Stimulated activated CD4-positive, alpha-beta T cell treated with anti-CD3 and anti-CD28 coated beads, TNF-alpha, amount 100 ng/mL, for 4 hours (primary cell): ENCODE results near the gene FAM8A1.
A peak's percentile ranks its signal among the peaks of the same experiment; 100 is the strongest.
"Not testable (repeated sequence)": the region's sequence is repeated elsewhere in the genome, so short reads cannot be mapped to it uniquely, and the experiment has no call there.

Experiments used
- DNase-seq, 3 experiments: peaks; one replicate each; pipeline ENCODE4 v3.0.0-alpha.2; 2020; ENCODE audit warnings: low read depth in 3 of 3

Gene FAM8A1, protein sequence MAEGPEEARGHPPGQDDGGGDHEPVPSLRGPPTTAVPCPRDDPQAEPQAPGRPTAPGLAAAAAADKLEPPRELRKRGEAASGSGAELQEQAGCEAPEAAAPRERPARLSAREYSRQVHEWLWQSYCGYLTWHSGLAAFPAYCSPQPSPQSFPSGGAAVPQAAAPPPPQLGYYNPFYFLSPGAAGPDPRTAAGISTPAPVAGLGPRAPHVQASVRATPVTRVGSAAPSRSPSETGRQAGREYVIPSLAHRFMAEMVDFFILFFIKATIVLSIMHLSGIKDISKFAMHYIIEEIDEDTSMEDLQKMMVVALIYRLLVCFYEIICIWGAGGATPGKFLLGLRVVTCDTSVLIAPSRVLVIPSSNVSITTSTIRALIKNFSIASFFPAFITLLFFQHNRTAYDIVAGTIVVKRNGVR

GRCh38 chr6:17599877-17600526 is at the start of gene FAM8A1:
Gene FAM8A1 (plus strand): TSS chr6:17600302. CDS start chr6:17600410, 108 bp downstream.
- DNase-seq = peak; percentile 91 to 92 (median 91)

- no peak for DNase-seq
Measured at GRCh38 chr6:17551383-17551958, 48.6 kb upstream of the FAM8A1 start.

GRCh38 chr6:17552861-17553260 is 47.2 kb upstream of the FAM8A1 start:
- no peak for DNase-seq

- no peak for DNase-seq
Measured at GRCh38 chr6:17556014-17556413, 44.1 kb upstream of the FAM8A1 start.

DNA sequence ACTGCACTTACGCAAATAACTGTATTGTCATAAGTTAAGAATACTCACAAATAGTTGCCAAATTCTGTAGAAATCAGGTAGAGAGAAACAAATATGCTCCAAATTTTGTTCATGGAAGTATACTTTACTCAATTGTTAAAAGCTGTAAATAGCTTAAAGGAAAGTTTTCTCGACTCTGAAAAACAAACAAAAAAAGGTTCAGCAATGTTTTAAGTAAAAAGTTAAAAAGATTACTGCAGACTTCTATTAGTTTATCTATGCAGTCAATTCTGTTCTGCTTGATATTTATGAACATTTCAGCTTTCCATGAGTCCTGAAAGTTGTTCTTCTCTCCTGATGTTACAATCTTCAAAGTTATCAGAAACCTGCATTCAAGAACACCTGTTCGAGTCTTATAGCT is 37.5 kb upstream of the FAM8A1 start:
- no peak for DNase-seq

DNA sequence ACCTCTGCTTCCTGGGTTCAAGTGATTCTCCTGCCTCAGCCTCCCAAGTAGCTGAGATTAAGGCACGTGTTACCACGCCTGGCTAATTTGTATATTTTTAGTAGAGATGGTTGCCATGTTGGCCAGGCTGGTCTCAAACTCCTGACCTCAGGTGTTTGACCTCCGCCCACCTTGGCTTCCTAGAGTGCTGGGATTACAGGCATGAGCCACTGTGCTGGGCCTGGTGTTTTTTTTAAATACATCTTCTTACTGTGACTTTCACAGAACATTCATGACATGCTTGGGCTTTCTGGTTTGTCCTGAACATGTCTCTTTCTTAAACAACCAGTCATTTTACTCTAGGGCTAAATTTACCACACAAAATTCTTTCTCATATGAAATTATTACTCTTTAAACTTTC is 34.7 kb upstream of the FAM8A1 start:
- no peak for DNase-seq

DNA sequence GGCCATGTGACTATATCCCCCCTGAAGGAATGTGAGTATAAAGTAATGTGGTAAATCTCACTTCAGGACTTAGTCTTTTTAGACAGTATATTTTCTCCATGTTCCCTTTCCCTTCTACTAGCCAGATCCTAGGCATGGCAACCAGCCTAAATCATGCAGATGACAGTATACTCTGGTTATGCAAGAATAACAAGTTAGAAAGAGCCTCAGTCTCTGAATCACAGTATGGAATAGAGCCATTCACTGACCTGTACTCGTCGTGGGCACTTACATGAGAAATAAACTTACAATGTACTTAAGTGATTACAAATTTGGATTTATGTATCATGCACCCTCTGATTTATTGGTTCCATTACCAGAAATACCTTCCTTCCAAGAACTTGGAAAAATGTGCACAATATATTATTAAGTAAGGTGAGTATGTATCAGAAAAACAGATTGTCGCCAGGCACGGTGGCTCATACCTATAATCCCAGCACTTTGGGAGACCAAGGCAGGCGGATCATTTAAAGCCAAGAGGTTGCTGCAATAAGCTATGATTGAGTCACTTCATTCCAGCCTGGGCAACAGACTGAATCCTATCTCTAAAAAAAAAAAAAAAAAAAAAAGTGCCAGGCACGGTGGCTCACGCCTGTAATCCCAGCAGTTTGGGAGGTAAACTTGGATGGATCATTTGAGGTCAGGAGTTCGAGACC is 25.1 kb upstream of the FAM8A1 start:
- DNase-seq = no peak

GRCh38 chr6:17577059-17577458 is 23.0 kb upstream of the FAM8A1 start:
- no peak for DNase-seq

- DNase-seq = peak in 1 of 3 experiments; percentile 17
Measured at GRCh38 chr6:17580518-17581048, 19.5 kb upstream of the FAM8A1 start.

- not testable (repeated sequence) for DNase-seq
Measured at GRCh38 chr6:17581282-17581681, 18.8 kb upstream of the FAM8A1 start.

- no peak for DNase-seq
Measured at GRCh38 chr6:17583811-17584210, 16.3 kb upstream of the FAM8A1 start.

DNA sequence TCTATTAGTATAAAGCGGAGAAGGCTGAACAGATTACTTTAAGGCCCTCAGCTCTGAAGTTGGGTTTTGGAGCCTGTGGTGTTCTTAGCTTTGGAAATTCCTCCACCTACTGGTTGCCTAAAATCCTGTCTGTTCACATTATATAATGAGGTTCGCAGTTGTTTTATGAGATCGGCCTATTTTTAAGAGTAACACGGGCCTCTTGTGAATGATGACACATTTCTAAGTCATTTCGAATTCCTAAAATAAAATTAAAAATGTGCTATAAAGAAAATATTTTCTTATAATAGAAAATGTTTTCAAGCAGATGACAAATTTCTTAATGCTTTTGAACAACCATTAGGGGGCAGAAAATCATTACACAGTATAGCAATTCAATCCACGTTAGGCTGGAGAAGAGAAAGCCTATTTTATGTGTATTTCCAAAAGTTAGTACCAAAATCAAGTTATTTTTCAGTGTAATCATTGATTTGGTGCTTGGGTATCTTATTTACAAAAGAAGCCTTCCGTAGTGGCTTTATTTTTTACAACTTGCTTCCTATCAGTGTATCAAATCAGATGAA is 15.8 kb upstream of the FAM8A1 start:
- no peak for DNase-seq

GRCh38 chr6:17585766-17586490 is 14.2 kb upstream of the FAM8A1 start:
- DNase-seq = no peak

DNA sequence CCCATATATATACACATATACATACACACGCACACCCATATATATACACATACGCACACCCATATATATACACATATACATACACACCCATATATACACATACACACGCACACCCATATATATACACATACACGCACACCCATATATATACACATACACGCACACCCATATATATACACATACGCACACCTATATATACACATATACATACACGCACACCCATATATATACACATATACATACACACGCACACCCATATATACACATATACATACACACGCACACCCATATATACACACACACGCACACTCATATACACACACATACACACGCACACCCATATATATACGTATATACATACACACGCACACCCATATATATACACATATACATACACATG is 13.5 kb upstream of the FAM8A1 start:
- not testable (repeated sequence) for DNase-seq

DNA sequence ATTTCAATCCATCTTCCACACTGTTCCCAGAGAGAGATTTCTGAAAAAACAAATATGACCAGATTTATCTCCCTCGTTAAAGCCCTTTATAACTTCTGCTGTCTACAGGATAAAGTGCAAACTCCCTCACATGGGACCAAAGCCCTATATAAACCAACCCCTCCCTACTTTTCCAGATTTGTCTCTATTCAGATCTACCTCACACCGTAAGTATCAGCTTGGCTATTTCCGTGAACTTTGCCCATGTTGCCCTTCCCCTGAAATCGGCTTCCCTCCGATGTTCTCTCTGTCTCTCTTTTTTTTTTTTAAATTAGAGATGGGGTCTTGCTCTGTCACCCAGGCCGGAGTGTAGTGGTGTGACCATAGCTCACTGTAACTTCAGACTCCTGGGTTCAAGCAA is 12.1 kb upstream of the FAM8A1 start:
- no peak for DNase-seq

DNA sequence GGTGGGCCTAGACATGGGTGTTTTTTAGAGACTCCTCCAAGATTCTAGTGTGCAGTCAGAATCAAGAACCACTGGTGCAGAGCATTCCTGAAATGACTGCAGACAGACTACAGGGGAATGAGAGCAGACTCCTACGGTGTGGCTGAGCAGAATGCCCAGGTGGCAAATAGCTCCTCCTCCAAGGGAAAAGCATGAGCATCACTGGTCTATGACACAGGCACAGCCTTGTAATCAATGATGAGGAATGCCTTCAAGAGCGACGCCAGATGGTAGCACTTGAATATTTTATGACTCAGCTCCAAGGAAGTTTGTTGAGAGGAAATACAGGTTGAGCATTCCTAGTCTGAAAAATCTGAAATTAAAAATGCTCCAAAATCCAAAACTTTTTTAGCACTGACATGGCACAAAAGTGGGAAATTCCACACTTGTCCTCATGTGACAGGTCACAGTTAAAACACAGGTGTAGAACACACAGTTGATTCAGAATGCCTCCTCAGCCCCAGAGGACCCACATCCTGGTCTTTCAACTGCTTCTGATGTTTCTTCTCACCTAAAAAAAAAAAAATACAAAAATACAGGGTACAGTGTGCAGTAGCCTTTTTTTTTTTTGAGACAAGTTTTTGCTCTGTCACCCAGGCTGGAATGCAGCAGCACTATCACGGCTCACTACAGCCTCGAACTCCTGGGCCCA is 10.6 kb upstream of the FAM8A1 start:
- no peak for DNase-seq

DNA sequence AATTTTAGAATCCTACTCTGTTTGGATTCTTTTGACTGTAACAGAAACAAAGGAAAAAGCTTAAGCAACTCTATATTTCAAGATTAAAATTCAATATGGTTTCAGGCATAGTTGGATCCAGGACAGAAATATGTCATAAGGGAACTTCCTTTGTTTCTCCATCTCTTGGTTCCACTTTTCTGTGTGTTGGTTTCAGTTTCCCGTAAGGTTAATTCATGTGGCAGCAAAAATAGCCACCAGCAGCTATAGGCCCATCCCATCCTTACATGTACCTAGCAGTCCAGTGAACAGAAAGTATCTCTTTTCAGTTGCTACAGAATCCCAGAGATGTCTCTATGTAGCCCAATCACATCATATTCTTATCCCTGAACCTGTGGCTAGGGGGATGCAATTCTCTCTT is 8.8 kb upstream of the FAM8A1 start:
- no peak for DNase-seq

DNA sequence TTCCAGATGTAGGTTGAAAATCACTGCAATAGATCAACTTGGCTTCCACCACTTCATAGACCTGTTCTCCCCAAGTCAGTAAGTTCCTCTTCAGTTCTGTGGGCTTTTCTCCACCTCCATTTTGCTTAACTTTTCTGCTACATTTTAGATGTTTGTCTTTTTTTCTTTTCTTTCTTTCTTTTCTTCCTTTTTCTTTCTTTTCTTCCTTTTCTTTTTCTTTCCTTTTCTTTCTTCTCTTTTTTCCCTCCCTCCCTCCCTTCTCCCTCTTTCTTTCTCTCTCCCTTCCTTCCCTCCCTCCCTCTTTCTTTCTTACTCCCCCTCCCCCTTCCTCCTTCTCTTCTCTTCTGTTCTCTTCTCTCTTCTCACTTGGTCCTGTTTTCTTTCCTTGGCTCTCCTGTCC is 6.9 kb upstream of the FAM8A1 start:
- no peak for DNase-seq

DNA sequence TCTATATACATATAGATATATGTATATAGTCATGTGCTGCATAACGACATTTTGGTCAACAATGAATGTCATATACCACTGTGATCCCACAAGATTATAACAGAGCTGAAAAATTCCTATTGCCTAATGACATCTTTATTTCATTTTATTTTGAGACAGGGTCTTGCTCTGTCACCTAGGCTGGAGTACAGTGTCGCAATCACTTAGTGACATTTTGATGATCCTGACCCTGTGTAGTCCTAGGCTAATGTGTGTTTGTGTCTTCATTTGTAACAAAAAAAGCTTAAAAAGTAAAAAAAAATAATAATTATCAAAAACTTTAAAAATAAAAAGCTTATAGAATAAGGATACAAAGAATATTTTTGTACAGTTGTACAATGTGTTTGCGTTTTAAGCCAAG is 4.0 kb upstream of the FAM8A1 start:
- no peak for DNase-seq
